Suprapubic skin (tissue), 3 donors: ENCODE results near the gene PEA15.

Experiments
- EP300 ChIP-seq: sonication (generic); formaldehyde crosslinking; IDR thresholded peaks from one replicate; pipeline ENCODE4 v1.6.1; 2017; ENCODE audit warnings: antibody characterized with exemption
- TF ChIP-seq, protein P1 (sequence below), 2 donors: fragments of 200-600 bp in 1 of 2; fragments of 450-650 bp in 1 of 2; sonication (generic) in 1 of 2; IDR thresholded peaks; one replicate each; pipeline ENCODE4 v1.5.1; 2016 to 2019; ENCODE audit warnings: antibody characterized with exemption in 2 of 2, mild to moderate bottlenecking in 1 of 2, moderate library complexity in 1 of 2

DNA sequence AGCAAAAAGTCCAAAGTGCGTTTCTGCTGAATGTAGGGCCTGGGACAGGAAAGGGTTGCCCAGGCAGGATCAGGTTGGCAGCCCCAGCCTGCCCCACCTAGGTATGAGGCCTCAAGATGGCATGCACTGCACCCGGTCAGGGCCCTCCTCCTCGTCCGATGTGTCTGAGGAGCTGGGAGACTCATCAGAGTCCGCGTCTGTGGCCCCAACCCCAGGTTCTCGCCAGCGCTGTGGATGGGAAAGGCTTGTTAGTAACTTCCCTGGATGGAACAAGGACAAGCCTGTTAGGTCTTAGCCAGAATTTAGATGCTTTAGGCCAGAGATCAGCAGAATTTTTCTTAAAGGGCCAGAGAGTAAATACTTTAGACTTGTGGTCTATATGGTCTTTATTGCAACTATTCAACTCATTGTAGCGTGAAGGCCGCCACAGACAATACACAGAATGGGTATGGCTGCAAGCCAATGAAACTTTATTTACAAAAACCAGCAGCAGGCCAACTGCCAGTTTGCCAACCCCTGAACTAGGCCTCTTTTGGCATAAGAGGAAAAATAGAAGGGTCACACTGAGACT, 12.4 kb downstream of the PEA15 start:
- TF ChIP-seq, protein P1, sequence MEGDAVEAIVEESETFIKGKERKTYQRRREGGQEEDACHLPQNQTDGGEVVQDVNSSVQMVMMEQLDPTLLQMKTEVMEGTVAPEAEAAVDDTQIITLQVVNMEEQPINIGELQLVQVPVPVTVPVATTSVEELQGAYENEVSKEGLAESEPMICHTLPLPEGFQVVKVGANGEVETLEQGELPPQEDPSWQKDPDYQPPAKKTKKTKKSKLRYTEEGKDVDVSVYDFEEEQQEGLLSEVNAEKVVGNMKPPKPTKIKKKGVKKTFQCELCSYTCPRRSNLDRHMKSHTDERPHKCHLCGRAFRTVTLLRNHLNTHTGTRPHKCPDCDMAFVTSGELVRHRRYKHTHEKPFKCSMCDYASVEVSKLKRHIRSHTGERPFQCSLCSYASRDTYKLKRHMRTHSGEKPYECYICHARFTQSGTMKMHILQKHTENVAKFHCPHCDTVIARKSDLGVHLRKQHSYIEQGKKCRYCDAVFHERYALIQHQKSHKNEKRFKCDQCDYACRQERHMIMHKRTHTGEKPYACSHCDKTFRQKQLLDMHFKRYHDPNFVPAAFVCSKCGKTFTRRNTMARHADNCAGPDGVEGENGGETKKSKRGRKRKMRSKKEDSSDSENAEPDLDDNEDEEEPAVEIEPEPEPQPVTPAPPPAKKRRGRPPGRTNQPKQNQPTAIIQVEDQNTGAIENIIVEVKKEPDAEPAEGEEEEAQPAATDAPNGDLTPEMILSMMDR (IDR thresholded peaks at IDR 0.05), result no peak
- TF ChIP-seq EP300, result no peak
